GM18870 (cell line): ENCODE data around the gene ETNK2.

Experiments
- ATAC-seq: cut with Tn5 transposase; IDR thresholded peaks from one replicate; pipeline ENCODE4 v1.9.1; 2021; ENCODE audit warnings: moderate library complexity; ENCODE audit not compliant: unreplicated experiment

ETNK2 gene

GRCh38 chr1:204128464-204128963 lies 23.3 kb downstream of the ETNK2 start:
- no peak for ATAC-seq

GRCh38 chr1:204127597-204128242 lies 24.1 kb downstream of the ETNK2 start:
- no peak for ATAC-seq

GRCh38 chr1:204126956-204127355 lies 24.9 kb downstream of the ETNK2 start:
- no peak for ATAC-seq

- no peak for ATAC-seq
These were observed 25.5 kb downstream of the ETNK2 start for GRCh38 chr1:204126386-204126785.

GRCh38 chr1:204125759-204126351 lies 26.0 kb downstream of the ETNK2 start:
- no peak for ATAC-seq

GRCh38 chr1:204124639-204125038 lies 27.2 kb downstream of the ETNK2 start:
- ATAC-seq: no peak

GRCh38 chr1:204123376-204123775 lies 28.5 kb downstream of the ETNK2 start:
- no peak for ATAC-seq

GRCh38 chr1:204121840-204122555 lies 29.8 kb downstream of the ETNK2 start:
- no peak for ATAC-seq

GRCh38 chr1:204116539-204116938 lies 35.3 kb downstream of the ETNK2 start:
- no peak for ATAC-seq

GRCh38 chr1:204115116-204115515 lies 36.7 kb downstream of the ETNK2 start:
- ATAC-seq: no peak

GRCh38 chr1:204114606-204115005 lies 37.2 kb downstream of the ETNK2 start:
- ATAC-seq: no peak

- no peak for ATAC-seq
These were observed 37.9 kb downstream of the ETNK2 start for GRCh38 chr1:204113896-204114295.

GRCh38 chr1:204112876-204113730 lies 38.7 kb downstream of the ETNK2 start:
- no peak for ATAC-seq

GRCh38 chr1:204110894-204111633 lies 40.8 kb downstream of the ETNK2 start:
- ATAC-seq: no peak

GRCh38 chr1:204108312-204109141 lies 43.3 kb downstream of the ETNK2 start:
- no peak for ATAC-seq

GRCh38 chr1:204107892-204108291 lies 44.0 kb downstream of the ETNK2 start:
- no peak for ATAC-seq

- no peak for ATAC-seq
These were observed 45.0 kb downstream of the ETNK2 start for GRCh38 chr1:204106825-204107224.

- ATAC-seq: no peak
These were observed 46.7 kb downstream of the ETNK2 start for GRCh38 chr1:204105131-204105515.

- ATAC-seq: no peak
These were observed 47.3 kb downstream of the ETNK2 start for GRCh38 chr1:204104331-204105130.
